ENCODE data around the gene NMT1. TPM values are rescaled to one million over a fixed set of nuclear protein-coding genes. Genes with fewer than 3 reads are reported as not detected.

The NMT1 gene
- total and polyA plus RNA-seq, 2 experiments from 2014 or later: 95.6 to 298 TPM

- Histone ChIP-seq H3K79me2 (replicated peaks; ENCODE audit: insufficient read depth) (no peaks in the 10 kb centered on the region), H3K27ac (ENCODE audit: low read depth) (no peak overlapping the region), H4K20me1 (replicated peaks; ENCODE audit: insufficient read depth) (no peaks in the 10 kb centered on the region; the same call in 1 of the 2 replicates), H3K4me1 (ENCODE audit: insufficient read depth) (no peaks in the 10 kb centered on the region), H3F3A (replicated peaks; ENCODE audit: low read depth) (no peaks in the 10 kb centered on the region), H3K27me3 (ENCODE audit: insufficient read depth) (no peaks in the 10 kb centered on the region), H3K9me2 (ENCODE audit: insufficient read depth) (no peaks in the 10 kb centered on the region), H3K36me3 (ENCODE audit: insufficient read depth) (peaks cover 5% of the 10 kb centered on the region; the same call in 1 of the 2 replicates), H2AFZ (no peak overlapping the region), H3K4me3 (no peak overlapping the region), H3K4me2 (no peak overlapping the region)
- H3K4me1 Mint-ChIP-seq: no peaks in the 10 kb centered on the region
- peaks cover 32% of the 10 kb centered on the region for H3K36me3 Mint-ChIP-seq (ENCODE audit: low read depth)
- peaks cover 7% of the 10 kb centered on the region for H3K27me3 Mint-ChIP-seq (ENCODE audit: insufficient read depth, low read depth, poor library complexity)
- H3K9me3 Mint-ChIP-seq: no peaks in the 10 kb centered on the region
- no peak overlapping the region for H3K4me3 Mint-ChIP-seq
- no peak overlapping the region; the same call in 1 of the 2 replicates for H3K27ac Mint-ChIP-seq
- ATAC-seq: no peak
- DNase-seq (ENCODE audit: low spot score): no peak
- TF ChIP-seq NANOG (IDR thresholded peaks at IDR 0.05; ENCODE audit: borderline replicate concordance): no peak
- TF ChIP-seq CREB1 (CRISPR knock-in tag; IDR thresholded peaks at IDR 0.05; ENCODE audit: low read depth): no peak
- no peak for TF ChIP-seq ZNF114 (CRISPR knock-in tag; IDR thresholded peaks at IDR 0.05)
- no peak for TF ChIP-seq ETS1 (IDR thresholded peaks at IDR 0.05)
- TF ChIP-seq CTCF (conservative IDR thresholded peaks at IDR 0.05; ENCODE audit: low read depth in 2 of 2): no peak
- no peak for TF ChIP-seq JUNB (IDR thresholded peaks at IDR 0.05; ENCODE audit: unreplicated experiment)
- no peak for TF ChIP-seq STAT1 (IDR thresholded peaks at IDR 0.05; ENCODE audit: unreplicated experiment)
- no peak for TF ChIP-seq EZH2phosphoT487 (IDR thresholded peaks at IDR 0.05; ENCODE audit: unreplicated experiment)
- no peak for TF ChIP-seq EZH2 (IDR thresholded peaks at IDR 0.05; ENCODE audit: low read depth, unreplicated experiment)
- no peak for TF ChIP-seq ZNF331 (CRISPR knock-in tag; IDR thresholded peaks at IDR 0.05; ENCODE audit: low read depth)
- TF ChIP-seq ZNF462 (CRISPR knock-in tag; IDR thresholded peaks at IDR 0.05): no peak
- TF ChIP-seq POLR2AphosphoS5 (IDR thresholded peaks at IDR 0.05; ENCODE audit: low read depth): no peak
These were observed 31.2 kb upstream of the NMT1 start for GRCh38 chr17:45029758-45030423.
